ENCODE measurements around the gene DNM1L. TPM values are rescaled to one million over a fixed set of nuclear protein-coding genes. Genes with fewer than 3 reads are reported as not detected.
"Not testable (repeated sequence)": the region's sequence is repeated elsewhere in the genome, so short reads cannot be mapped to it uniquely, and the experiment has no call there.

DNM1L gene
- total RNA-seq, 6 donors from 2014 or later, result 34.7 to 56.0 (median 46.7) TPM

DNA sequence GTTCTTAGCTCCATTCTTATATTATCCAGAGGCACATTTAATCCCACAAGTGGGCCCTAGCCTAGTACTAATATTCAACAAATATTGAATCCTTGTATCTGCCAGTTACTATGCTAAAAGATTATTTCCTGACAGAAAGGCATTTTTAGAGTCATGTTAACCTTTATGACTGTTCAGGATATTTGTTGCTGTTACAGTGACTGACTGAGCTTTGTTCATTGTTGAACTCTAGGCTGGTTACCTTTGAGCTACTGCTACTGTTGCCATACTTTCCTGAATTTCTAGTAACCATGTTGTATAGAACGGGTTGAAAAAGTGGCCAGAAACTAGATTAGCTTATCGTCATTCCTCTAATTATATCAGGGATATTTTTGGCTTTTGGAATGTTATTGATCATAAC lies 29.8 kb downstream of the DNM1L start:
- no peak for DNase-seq
- Histone ChIP-seq H3K4me3 (no peak overlapping the region), H3K4me1 (no peaks in the 10 kb centered on the region), H3K27ac (no peak overlapping the region), H3K9me3 (no peaks in the 10 kb centered on the region), H3K36me3 (peaks cover 0 to 40% (median 12%) of the 10 kb centered on the region in 4 donors), H3K27me3 (no peaks in the 10 kb centered on the region)
- 87 to 98% methylated on average over 2 of the region's 2 CpGs for WGBS, 2 donors
- TF ChIP-seq POLR2A (IDR thresholded peaks at IDR 0.05) (no peak), CTCF (IDR thresholded peaks at IDR 0.05) (no peak), EP300 (IDR thresholded peaks at IDR 0.05) (no peak)
- no peak for ATAC-seq (ENCODE audit: low FRiP score in 2 of 2)

- WGBS, 2 donors, result 75 to 85% methylated on average over 4 of the region's 4 CpGs
- H3K4me3 ChIP-seq, result no peak overlapping the region
- H3K4me1 ChIP-seq, result no peaks in the 10 kb centered on the region
- no peak for DNase-seq
- no peak overlapping the region for H3K27ac ChIP-seq
- no peak for ATAC-seq (ENCODE audit: low FRiP score in 2 of 2)
- H3K36me3 ChIP-seq, result peaks cover 3 to 54% (median 15%) of the 10 kb centered on the region in 4 donors
- TF ChIP-seq CTCF (IDR thresholded peaks at IDR 0.05), result no peak
- TF ChIP-seq POLR2A (IDR thresholded peaks at IDR 0.05), result no peak
- TF ChIP-seq POLR2AphosphoS5 (IDR thresholded peaks at IDR 0.05), result no peak
- no peak for TF ChIP-seq EP300 (IDR thresholded peaks at IDR 0.05)
- no peaks in the 10 kb centered on the region for H3K9me3 ChIP-seq
- H3K27me3 ChIP-seq, result no peaks in the 10 kb centered on the region
Observed at GRCh38 chr12:32714772-32715171, 35.7 kb downstream of the DNM1L start.

- Histone ChIP-seq H3K36me3 (peaks cover 3 to 48% (median 8%) of the 10 kb centered on the region in 4 donors), H3K27me3 (no peaks in the 10 kb centered on the region), H3K27ac (no peak overlapping the region), H3K4me1 (no peaks in the 10 kb centered on the region), H3K4me3 (no peak overlapping the region), H3K9me3 (no peaks in the 10 kb centered on the region)
- ATAC-seq (ENCODE audit: low FRiP score in 2 of 2) (no peak), DNase-seq (no peak)
- TF ChIP-seq POLR2A (IDR thresholded peaks at IDR 0.05) (no peak), CTCF (IDR thresholded peaks at IDR 0.05) (no peak), POLR2AphosphoS5 (IDR thresholded peaks at IDR 0.05) (no peak), EP300 (IDR thresholded peaks at IDR 0.05) (no peak)
- WGBS, 2 donors, result 94 to 100% methylated on average over 2 of the region's 2 CpGs
Observed at GRCh38 chr12:32718926-32719325, 39.8 kb downstream of the DNM1L start.

- ATAC-seq (ENCODE audit: low FRiP score in 2 of 2); DNase-seq; H3K9me3 ChIP-seq; H3K27me3 ChIP-seq; H3K4me3 ChIP-seq; H3K27ac ChIP-seq; H3K4me1 ChIP-seq: not testable (repeated sequence)
- WGBS, 2 donors, result 94 to 97% methylated on average over 3 of the region's 3 CpGs
- H3K36me3 ChIP-seq, result peaks cover 7 to 61% (median 17%) of the 10 kb centered on the region in 4 donors
Observed at GRCh38 chr12:32725308-32725707, 46.2 kb downstream of the DNM1L start.

DNA sequence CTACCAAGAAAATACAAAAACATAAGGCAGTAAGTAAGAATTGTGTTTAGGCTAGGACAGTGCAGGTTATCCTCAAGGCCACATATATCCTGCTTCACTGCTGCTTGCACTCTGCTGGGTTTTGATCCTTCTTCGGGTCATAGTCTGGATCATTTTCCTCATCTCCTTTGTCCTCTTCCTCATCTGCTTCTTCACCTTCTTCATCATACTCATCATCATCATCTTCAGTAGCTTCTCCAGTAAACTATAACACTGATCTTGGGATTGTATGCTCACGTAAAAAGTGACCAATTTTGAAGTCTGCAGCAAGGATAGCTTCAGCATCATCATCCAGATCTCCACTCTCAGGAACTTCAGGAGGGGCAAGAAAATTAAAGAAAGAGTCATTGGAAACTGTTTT lies 47.2 kb downstream of the DNM1L start:
- Histone ChIP-seq H3K27me3 (no peaks in the 10 kb centered on the region), H3K36me3 (peaks cover 10 to 60% (median 18%) of the 10 kb centered on the region in 4 donors)

DNA sequence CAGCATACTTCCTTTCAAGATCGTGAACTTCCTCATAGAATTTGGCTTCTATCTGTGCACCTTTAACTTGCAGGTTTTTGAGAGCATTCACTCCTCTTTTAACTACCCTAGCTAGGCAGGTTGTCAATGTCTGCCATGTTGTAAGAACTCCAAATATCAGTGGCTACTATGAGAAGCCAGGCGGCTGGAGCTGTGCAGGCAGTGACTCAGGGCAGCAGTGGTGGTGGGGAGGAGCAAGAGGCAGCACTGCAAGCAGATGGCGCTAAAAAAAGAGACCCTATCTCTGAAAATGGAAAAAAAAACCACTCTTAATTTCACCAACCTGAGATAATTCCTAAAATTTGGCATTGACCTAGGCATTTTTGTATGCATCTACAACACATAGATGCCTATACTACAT lies 48.1 kb downstream of the DNM1L start:
- DNase-seq, result no peak
- no peaks in the 10 kb centered on the region for H3K4me1 ChIP-seq
- no peak for ATAC-seq (ENCODE audit: low FRiP score in 2 of 2)
- no peak for TF ChIP-seq POLR2AphosphoS5 (IDR thresholded peaks at IDR 0.05)
- peaks cover 15 to 60% (median 24%) of the 10 kb centered on the region in 4 donors for H3K36me3 ChIP-seq
- H3K27ac ChIP-seq, result no peak overlapping the region
- no peak overlapping the region for H3K4me3 ChIP-seq
- no peaks in the 10 kb centered on the region for H3K27me3 ChIP-seq
- WGBS, 2 donors, result 76 to 79% methylated on average over 3 of the region's 3 CpGs
- H3K9me3 ChIP-seq, result no peaks in the 10 kb centered on the region

More for the DNA sequence above, 47.2 kb downstream of the DNM1L start:
- Histone ChIP-seq H3K9me3 (no peaks in the 10 kb centered on the region), H3K4me3 (no peak overlapping the region), H3K27ac (no peak overlapping the region), H3K4me1 (no peaks in the 10 kb centered on the region)
- ATAC-seq (ENCODE audit: low FRiP score in 2 of 2) (no peak), DNase-seq (no peak)
- 95 to 97% methylated on average over 2 of the region's 2 CpGs for WGBS, 2 donors
- TF ChIP-seq POLR2A (IDR thresholded peaks at IDR 0.05), result no peak
- TF ChIP-seq POLR2AphosphoS5 (IDR thresholded peaks at IDR 0.05), result no peak

Data from upper lobe of left lung (tissue), 6 donors.